ENCODE measurements around the gene STK39. TPM values are rescaled to one million over a fixed set of nuclear protein-coding genes. Genes with fewer than 3 reads are reported as not detected.

The STK39 gene
- total RNA-seq, 2 experiments from 2014 or later: 17.7 to 41.1 TPM

- no peak for TF ChIP-seq CTCF (conservative IDR thresholded peaks at IDR 0.05; ENCODE audit: low read length)
- no peak for TF ChIP-seq EZH2phosphoT487 (IDR thresholded peaks at IDR 0.05; ENCODE audit: borderline replicate concordance, low read depth, low read length)
- POLR2A ChIA-PET: no interaction called here
- CTCF ChIA-PET (ENCODE audit: unreplicated experiment): no interaction called here
Observed at GRCh38 chr2:168064011-168064998, 183.1 kb downstream of the STK39 start.

DNA sequence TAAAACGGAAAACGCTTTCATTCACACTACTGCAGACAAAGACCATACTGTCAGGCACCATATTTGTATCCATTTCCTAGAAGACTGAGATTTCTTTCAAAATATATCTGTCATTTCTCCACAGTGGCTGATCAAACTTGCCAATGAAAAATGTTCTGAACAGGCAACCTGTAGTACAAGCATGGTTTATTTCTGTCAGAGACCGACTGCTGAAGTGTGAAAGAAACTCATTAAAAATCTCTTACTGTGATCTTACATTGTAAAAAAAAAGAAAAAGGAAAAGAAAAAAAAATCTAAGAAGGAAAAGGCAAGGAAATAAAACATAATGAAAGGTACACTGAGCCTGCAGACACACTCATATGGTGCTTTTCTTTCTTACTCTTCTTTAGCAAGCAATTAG, 184.5 kb downstream of the STK39 start:
- no peaks in the 10 kb centered on the region for H3K79me2 ChIP-seq (ENCODE audit: insufficient read depth, low read depth, low read length)
- peaks cover 5% of the 10 kb centered on the region; the same call in 1 of the 2 replicates for H3K36me3 ChIP-seq (ENCODE audit: insufficient read depth, low read length)
- CTCF ChIA-PET (ENCODE audit: unreplicated experiment): no interaction called here
- no peak overlapping the region for H3K4me3 ChIP-seq (ENCODE audit: low read depth, low read length, poor library complexity, severe bottlenecking)
- no peaks in the 10 kb centered on the region for H3K9me3 ChIP-seq (ENCODE audit: low read length)
- H3K4me1 ChIP-seq (ENCODE audit: insufficient read depth, low read length, poor library complexity, severe bottlenecking): no peaks in the 10 kb centered on the region
- intact Hi-C loops (cut with micrococcal nuclease; ENCODE audit: unreplicated experiment): no loop called here
- H4K20me1 ChIP-seq (ENCODE audit: insufficient read depth, low read length): no peaks in the 10 kb centered on the region
- DNase-seq (ENCODE audit: low spot score): no peak
- no peak overlapping the region for H3K4me2 ChIP-seq (ENCODE audit: low read length)
- no peak overlapping the region for H3K27ac ChIP-seq (ENCODE audit: low read depth, low read length, poor library complexity, severe bottlenecking)
- no peak overlapping the region for H2AFZ ChIP-seq (ENCODE audit: low read length)
- TF ChIP-seq CTCF (conservative IDR thresholded peaks at IDR 0.05; ENCODE audit: low read length): no peak
- no peak for TF ChIP-seq EZH2phosphoT487 (IDR thresholded peaks at IDR 0.05; ENCODE audit: borderline replicate concordance, low read depth, low read length)
- no peaks in the 10 kb centered on the region for H3K9me2 ChIP-seq (ENCODE audit: insufficient read depth, low read length)
- no TSS peak for BruUV-seq (replicated peaks)
- POLR2A ChIA-PET: interaction anchor here (0.6 to 1.1 kb wide), 2 partner anchors 11 to 73 kb away, joined by 3 read pairs; no protein-coding TSS in a partner anchor

More at GRCh38 chr2:168064011-168064998, 183.1 kb downstream of the STK39 start:
- no peak for DNase-seq (ENCODE audit: low spot score)
- intact Hi-C loops (cut with micrococcal nuclease; ENCODE audit: unreplicated experiment): no loop called here
- H3K27ac ChIP-seq (ENCODE audit: low read depth, low read length, poor library complexity, severe bottlenecking): no peak overlapping the region
- H3K79me2 ChIP-seq (ENCODE audit: insufficient read depth, low read depth, low read length): no peaks in the 10 kb centered on the region
- no peak overlapping the region for H3K4me3 ChIP-seq (ENCODE audit: low read depth, low read length, poor library complexity, severe bottlenecking)
- H3K9me2 ChIP-seq (ENCODE audit: insufficient read depth, low read length): no peaks in the 10 kb centered on the region
- H3K36me3 ChIP-seq (ENCODE audit: insufficient read depth, low read length): no peaks in the 10 kb centered on the region; the same call in 1 of the 2 replicates
- no peaks in the 10 kb centered on the region for H4K20me1 ChIP-seq (ENCODE audit: insufficient read depth, low read length)
- BruUV-seq (replicated peaks): no TSS peak
- H3K4me1 ChIP-seq (ENCODE audit: insufficient read depth, low read length, poor library complexity, severe bottlenecking): no peaks in the 10 kb centered on the region
- H2AFZ ChIP-seq (ENCODE audit: low read length): no peak overlapping the region
- no peak overlapping the region for H3K4me2 ChIP-seq (ENCODE audit: low read length)
- no peaks in the 10 kb centered on the region for H3K9me3 ChIP-seq (ENCODE audit: low read length)

GRCh38 chr2:168062054-168062453, 185.3 kb downstream of the STK39 start:
- H3K4me1 ChIP-seq (ENCODE audit: insufficient read depth, low read length, poor library complexity, severe bottlenecking): no peaks in the 10 kb centered on the region
- H3K36me3 ChIP-seq (ENCODE audit: insufficient read depth, low read length): peaks cover 5% of the 10 kb centered on the region; the same call in 1 of the 2 replicates
- no TSS peak for BruUV-seq (replicated peaks)
- TF ChIP-seq CTCF (conservative IDR thresholded peaks at IDR 0.05; ENCODE audit: low read length): no peak
- TF ChIP-seq EZH2phosphoT487 (IDR thresholded peaks at IDR 0.05; ENCODE audit: borderline replicate concordance, low read depth, low read length): no peak
- no peak overlapping the region for H3K4me2 ChIP-seq (ENCODE audit: low read length)
- no peak overlapping the region for H3K4me3 ChIP-seq (ENCODE audit: low read depth, low read length, poor library complexity, severe bottlenecking)
- POLR2A ChIA-PET: interaction anchor here (0.5 to 1.1 kb wide), 4 partner anchors 12 to 1582 kb away, joined by 3 read pairs; no protein-coding TSS in a partner anchor
- H3K9me2 ChIP-seq (ENCODE audit: insufficient read depth, low read length): no peaks in the 10 kb centered on the region
- no peak overlapping the region for H2AFZ ChIP-seq (ENCODE audit: low read length)
- no peak overlapping the region for H3K27ac ChIP-seq (ENCODE audit: low read depth, low read length, poor library complexity, severe bottlenecking)
- no peaks in the 10 kb centered on the region for H3K79me2 ChIP-seq (ENCODE audit: insufficient read depth, low read depth, low read length)
- no peaks in the 10 kb centered on the region for H3K9me3 ChIP-seq (ENCODE audit: low read length)
- CTCF ChIA-PET (ENCODE audit: unreplicated experiment): no interaction called here
- intact Hi-C loops (cut with micrococcal nuclease; ENCODE audit: unreplicated experiment): no loop called here
- DNase-seq (ENCODE audit: low spot score): no peak
- no peaks in the 10 kb centered on the region for H4K20me1 ChIP-seq (ENCODE audit: insufficient read depth, low read length)
